ENCODE results near the gene C16orf86.
A peak's percentile ranks its signal among the peaks of the same experiment; 100 is the strongest.

The C16orf86 gene, protein sequence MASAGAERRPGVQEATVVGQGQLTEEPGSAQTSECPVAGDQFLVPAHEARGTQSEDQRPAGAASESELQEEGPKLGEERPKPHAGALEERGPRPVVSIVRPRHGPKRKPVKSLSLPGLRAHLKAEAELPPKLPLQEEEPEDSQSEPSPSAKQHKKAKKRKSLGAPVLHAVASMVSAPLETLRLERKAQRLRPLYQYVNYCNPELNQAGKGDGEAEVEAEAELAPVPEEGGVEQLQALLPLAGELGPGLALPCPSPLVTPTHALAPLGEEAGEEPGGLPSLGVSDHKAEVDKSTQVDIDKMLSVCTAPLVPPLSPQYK

DNA sequence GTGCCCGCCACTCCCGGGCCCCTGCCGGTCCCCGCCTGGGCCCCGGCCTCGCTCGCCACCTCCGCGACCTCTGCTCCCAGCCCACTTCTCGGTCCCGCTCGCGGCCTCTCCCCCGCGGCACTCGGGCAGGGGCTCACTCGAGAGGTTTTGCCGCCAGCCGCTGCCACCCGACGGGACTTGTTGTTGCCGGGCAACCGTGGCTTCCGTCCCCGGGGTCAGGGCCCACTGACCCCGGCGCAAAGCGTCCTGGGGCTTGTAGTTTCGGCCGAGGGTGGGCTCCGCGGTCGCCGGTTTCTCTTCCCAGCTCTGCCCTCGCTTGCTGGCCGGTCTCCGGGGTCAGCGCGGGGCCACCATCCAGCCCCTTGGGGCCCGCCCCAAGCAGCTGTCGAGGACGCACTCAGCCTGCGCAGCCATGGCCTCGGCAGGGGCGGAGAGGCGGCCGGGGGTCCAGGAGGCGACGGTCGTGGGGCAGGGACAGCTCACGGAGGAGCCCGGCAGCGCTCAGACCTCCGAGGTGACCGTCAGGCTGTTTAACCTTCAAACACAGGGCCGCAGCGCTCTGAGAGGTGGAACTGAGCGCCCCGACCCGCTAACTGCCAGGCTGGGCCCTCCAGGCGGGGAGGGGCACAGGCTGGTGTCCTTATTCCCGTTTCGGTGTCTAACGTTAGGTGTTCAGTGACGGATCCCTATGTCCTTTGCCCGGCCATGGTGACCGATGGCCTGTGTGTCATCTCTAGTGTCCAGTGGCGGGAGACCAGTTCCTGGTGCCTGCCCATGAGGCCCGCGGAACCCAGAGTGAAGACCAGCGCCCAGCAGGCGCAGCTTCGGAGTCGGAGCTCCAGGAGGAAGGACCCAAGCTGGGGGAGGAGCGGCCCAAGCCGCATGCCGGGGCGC lies at the start of gene C16orf86, which contains the start of gene ENKD1:
Gene C16orf86, plus strand, starts transcription at position 256 of the 894 bp plus-strand sequence. Its CDS starts 157 bp downstream, at position 413.
Gene ENKD1, minus strand, starts transcription at position 192 of the 894 bp plus-strand sequence. CDS start 308 bp downstream, outside the sequence.
- peak; percentile 56 for ATAC-seq
- peak within 1 kb of the TSS; percentile 77 for H3K4me3 Mint-ChIP-seq
- peaks cover 6% of the 10 kb centered on the region for H3K36me3 Mint-ChIP-seq (ENCODE audit: low read depth)

DNA sequence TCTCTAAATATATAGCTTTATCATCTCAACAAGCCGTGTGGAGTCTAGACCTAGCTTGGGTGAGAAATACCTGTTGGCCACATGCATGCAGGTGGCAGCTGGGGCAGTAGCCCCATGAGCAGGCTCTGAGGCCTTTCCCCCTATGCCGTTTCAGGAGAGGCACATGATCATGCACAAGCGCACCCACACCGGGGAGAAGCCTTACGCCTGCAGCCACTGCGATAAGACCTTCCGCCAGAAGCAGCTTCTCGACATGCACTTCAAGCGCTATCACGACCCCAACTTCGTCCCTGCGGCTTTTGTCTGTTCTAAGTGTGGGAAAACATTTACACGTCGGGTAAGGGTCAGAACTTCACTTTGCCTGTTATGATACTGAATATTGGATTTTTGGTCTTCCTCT lies 38.4 kb upstream of the C16orf86 start:
- Mint-ChIP-seq H3K27ac (no peak overlapping the region), H3K4me3 (no peak overlapping the region), H3K9me3 (no peaks in the 10 kb centered on the region), H3K27me3 (no peaks in the 10 kb centered on the region), H3K4me1 (no peaks in the 10 kb centered on the region), H3K36me3 (ENCODE audit: low read depth) (peaks cover 41% of the 10 kb centered on the region)
- DNase-seq (no peak), ATAC-seq (no peak)

More for the DNA sequence above, at the start of gene C16orf86, which contains the start of gene ENKD1:
- peak; percentile 85 for DNase-seq
- Mint-ChIP-seq H3K9me3 (no peaks in the 10 kb centered on the region), H3K27me3 (no peaks in the 10 kb centered on the region), H3K4me1 (peaks cover 25% of the 10 kb centered on the region), H3K27ac (peak within 1 kb of the TSS; percentile 70)

DNA sequence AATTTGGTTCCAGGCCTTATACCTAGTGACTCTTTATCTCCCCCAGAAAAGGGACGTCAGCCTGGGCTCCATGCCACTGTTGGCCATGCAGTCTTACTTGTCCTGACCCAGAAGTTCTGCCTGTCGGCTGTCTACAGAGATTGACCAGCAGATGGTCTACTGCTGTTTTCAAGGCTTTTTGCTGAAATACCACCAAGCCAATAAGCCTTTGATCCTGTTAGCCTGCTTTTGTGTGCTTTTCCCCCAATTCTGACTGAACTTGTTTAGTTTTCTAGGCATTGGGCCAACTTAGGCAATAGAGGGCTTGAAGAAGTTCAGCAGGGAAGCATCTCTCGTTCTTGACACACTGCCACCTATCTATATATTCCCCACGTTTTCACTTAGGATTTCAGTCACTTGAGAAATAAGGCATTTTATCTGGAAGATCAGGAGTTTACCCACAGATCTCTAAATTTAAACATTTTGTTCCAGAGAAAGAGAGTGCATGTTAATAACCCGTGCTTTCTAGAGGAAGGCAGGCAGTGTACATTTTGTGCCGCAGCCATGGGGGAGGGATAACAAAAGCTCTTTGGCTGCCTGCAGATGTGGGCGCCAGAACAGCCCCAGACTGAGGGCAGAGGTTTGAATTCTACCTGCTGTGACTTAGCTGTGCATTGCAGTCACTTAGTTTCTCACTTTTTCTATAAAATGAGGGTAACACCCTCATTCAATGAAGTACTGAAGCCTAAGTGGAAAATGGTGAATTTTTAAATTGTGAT lies 34.0 kb upstream of the C16orf86 start:
- Mint-ChIP-seq H3K27me3 (no peaks in the 10 kb centered on the region), H3K4me3 (no peak overlapping the region), H3K9me3 (no peaks in the 10 kb centered on the region), H3K36me3 (ENCODE audit: low read depth) (peaks cover 40% of the 10 kb centered on the region), H3K4me1 (no peaks in the 10 kb centered on the region), H3K27ac (peak overlapping the region; percentile 64)
- no peak for DNase-seq
- no peak for ATAC-seq

DNA sequence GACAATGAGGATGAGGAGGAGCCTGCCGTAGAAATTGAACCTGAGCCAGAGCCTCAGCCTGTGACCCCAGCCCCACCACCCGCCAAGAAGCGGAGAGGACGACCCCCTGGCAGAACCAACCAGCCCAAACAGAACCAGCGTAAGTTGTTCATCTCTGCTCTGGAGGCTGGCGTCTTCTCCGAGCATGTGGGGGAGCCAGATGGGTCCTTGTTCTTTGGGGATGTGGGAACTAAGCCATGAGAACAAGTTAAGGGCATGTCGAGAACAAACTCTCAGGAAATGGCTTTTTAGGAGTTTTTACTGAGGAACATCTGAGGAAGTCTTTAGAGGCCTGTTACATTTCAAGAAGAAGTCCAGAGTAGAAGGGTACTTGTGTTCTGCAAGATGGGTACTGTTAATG lies 29.9 kb upstream of the C16orf86 start:
- no peak for ATAC-seq
- Mint-ChIP-seq H3K36me3 (ENCODE audit: low read depth) (peaks cover 27% of the 10 kb centered on the region), H3K27me3 (no peaks in the 10 kb centered on the region), H3K9me3 (no peaks in the 10 kb centered on the region), H3K4me1 (no peaks in the 10 kb centered on the region), H3K27ac (no peak overlapping the region), H3K4me3 (no peak overlapping the region)
- no peak for DNase-seq

DNA sequence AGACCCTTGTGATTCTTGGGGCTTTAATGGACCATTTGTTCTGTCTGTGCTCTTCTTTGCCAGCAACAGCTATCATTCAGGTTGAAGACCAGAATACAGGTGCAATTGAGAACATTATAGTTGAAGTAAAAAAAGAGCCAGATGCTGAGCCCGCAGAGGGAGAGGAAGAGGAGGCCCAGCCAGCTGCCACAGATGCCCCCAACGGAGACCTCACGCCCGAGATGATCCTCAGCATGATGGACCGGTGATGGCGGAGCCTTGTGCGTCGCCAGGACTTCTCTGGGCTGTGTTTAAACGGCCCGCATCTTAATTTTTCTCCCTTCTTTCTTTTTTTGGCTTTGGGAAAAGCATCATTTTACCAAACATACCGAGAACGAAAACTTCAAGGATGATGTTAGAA lies 29.0 kb upstream of the C16orf86 start:
- Mint-ChIP-seq H3K4me1 (no peaks in the 10 kb centered on the region), H3K27me3 (no peaks in the 10 kb centered on the region), H3K36me3 (ENCODE audit: low read depth) (peaks cover 22% of the 10 kb centered on the region), H3K27ac (no peak overlapping the region), H3K9me3 (no peaks in the 10 kb centered on the region), H3K4me3 (no peak overlapping the region)
- ATAC-seq (no peak), DNase-seq (no peak)

DNA sequence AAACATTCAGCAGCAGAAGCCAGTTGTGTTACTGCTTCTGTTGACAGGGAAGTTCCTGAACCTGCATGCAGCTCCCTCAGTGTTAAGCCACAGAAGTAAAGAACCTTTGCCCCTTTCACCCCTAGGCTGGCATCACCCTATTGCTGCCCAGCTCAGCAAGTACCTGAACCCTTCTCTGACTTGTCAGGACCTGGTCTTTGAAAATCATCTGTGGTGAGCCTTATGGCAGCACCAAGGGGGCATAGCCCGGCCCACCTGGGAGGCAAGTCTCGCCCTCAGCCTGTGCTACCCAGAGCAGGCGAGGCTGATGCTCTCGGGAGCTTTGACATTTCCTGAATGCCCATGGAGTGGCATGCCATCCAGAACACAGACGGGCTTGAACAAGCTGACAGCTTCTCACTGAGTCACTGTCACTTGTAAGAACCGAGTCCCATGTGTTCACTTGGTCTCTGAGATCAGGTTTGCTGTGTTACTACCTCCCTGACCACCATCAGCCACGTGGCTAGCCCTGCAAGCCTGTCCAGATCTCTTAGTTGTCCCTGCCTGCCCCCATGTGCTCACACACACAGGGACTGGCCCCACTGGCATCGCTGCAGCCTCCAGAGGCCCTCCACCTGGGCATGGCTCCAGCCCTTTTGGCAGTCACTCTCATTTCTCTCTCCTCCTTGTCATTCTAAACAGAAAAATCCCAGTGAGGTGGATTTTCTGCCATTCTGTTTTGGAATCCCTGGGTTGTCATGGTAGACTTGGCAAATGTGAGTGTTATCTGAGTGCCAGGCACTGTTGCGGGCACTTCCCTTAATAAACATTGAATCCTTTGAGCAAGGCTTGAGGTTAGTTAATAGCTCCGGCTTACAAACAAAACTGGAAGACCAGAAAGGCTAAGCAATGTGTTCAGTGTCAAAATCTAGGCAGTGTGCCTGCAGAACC lies 24.6 kb upstream of the C16orf86 start:
- Mint-ChIP-seq H3K4me1 (peaks cover 13% of the 10 kb centered on the region), H3K9me3 (no peaks in the 10 kb centered on the region), H3K27me3 (no peaks in the 10 kb centered on the region), H3K4me3 (no peak overlapping the region), H3K27ac (no peak overlapping the region), H3K36me3 (ENCODE audit: low read depth) (peaks cover 9% of the 10 kb centered on the region)
- ATAC-seq: no peak
- no peak for DNase-seq

DNA sequence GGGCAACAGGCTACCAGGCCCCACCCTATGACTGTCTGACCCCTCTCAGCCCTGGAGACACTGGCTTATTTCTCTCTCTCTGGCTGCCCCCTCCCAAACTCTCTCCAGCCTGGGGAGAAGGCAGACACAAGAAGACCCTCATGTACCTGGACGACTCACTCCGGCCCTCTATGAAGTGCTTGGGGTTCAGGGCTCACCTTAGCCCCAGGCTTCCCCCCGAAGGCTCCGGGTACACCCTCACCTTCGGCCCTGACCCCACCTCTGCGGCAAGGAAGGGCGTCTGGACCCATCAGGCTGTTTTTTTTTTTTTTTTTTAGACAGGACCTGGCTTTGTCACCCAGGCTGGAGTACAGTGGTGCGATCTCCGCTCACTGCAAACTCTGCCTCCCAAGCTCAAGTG lies 22.6 kb upstream of the C16orf86 start:
- peaks cover 13% of the 10 kb centered on the region for H3K4me1 Mint-ChIP-seq
- DNase-seq: no peak
- H3K36me3 Mint-ChIP-seq (ENCODE audit: low read depth): peaks cover 2% of the 10 kb centered on the region
- peak overlapping the region; percentile 84 for H3K4me3 Mint-ChIP-seq
- H3K27ac Mint-ChIP-seq: peak overlapping the region; percentile 76
- H3K9me3 Mint-ChIP-seq: no peaks in the 10 kb centered on the region
- no peaks in the 10 kb centered on the region for H3K27me3 Mint-ChIP-seq
- no peak for ATAC-seq

DNA sequence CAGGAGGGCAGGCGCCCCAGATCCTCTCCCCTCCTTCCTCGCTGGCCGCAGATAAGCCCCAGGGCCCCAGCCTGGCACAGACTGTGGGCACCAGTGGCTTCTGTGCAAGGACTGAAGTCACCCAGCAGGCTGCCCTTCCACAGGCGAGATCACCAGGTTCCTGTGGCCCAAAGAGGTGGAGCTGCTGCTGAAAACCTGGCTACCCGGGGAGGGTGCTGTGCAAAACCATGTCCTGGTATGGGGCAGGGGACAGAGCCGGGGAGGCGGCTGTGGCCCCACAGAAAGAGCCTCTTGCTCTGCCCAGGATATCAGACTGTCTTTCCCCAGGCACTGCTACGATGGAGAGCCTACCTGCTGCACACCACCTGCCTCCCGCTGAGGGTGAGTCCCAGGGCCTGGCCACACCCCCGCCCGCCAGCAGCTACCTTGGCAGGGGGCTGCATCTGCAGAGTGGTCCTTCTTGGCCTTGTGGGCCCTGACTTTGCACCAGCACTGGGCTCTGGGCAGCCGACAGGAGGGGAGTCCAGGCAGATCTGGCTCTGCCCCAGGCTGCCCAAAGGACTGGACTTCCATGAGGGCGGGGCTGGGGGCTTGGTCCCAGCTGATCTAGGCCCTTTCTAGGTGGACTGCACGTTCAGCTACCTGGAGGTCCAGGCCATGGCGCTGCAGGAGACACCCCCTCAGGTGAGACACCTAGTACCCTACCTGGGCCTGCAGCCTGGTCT lies 21.1 kb upstream of the C16orf86 start:
- no peak for DNase-seq
- H3K4me1 Mint-ChIP-seq: peaks cover 13% of the 10 kb centered on the region
- peak overlapping the region; percentile 91 for H3K27ac Mint-ChIP-seq
- no peaks in the 10 kb centered on the region for H3K27me3 Mint-ChIP-seq
- H3K4me3 Mint-ChIP-seq: peak overlapping the region; percentile 84
- peak; percentile 22 for ATAC-seq
- H3K9me3 Mint-ChIP-seq: no peaks in the 10 kb centered on the region
- peaks cover 5% of the 10 kb centered on the region for H3K36me3 Mint-ChIP-seq (ENCODE audit: low read depth)

DNA sequence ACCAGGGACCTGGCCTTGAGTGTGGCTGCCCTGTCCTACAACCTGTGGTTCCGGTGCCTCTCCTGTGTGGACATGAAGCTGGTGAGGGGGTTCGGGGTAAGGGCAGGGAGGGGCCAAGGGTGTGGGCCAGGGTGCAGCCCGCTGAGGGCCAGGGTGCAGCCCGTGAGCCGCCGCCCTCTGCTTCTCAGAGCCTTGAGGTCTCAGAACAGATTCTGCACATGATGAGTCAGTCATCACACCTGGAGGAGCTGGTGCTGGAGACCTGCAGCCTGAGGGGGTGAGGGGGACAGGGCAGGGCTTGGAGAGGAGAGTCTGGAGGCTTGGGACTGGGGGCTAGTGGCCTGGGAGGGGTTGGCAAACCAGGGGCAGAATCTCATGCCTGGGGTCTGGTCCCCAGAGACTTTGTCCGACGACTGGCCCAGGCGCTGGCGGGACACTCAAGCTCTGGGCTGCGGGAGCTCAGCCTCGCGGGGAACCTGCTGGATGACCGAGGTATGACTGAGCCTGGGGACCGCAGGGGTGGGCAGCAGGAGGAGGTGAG lies 19.4 kb upstream of the C16orf86 start:
- Mint-ChIP-seq H3K4me3 (no peak overlapping the region), H3K36me3 (ENCODE audit: low read depth) (peaks cover 15% of the 10 kb centered on the region), H3K27me3 (no peaks in the 10 kb centered on the region), H3K4me1 (peaks cover 13% of the 10 kb centered on the region), H3K9me3 (no peaks in the 10 kb centered on the region), H3K27ac (no peak overlapping the region)
- DNase-seq: no peak
- no peak for ATAC-seq

DNA sequence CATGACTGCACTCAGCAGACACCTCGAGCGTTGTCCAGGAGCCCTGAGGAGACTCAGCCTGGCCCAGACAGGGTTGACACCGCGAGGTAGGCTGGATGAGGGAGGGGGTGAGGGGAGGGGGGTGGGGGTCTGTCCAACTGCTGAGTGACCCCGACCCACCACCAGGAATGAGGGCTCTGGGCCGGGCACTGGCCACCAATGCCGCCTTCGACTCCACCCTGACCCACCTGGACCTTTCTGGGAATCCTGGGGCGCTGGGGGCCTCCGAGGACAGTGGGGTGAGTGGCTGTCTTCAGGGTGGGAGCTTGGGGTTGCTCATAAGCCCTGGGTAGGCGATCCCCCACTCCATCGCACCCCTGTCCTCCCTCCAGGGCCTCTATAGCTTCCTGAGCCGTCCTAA lies 18.9 kb upstream of the C16orf86 start:
- Mint-ChIP-seq H3K27ac (no peak overlapping the region), H3K36me3 (ENCODE audit: low read depth) (peaks cover 16% of the 10 kb centered on the region), H3K9me3 (no peaks in the 10 kb centered on the region), H3K4me3 (no peak overlapping the region), H3K4me1 (peaks cover 13% of the 10 kb centered on the region), H3K27me3 (no peaks in the 10 kb centered on the region)
- no peak for DNase-seq
- no peak for ATAC-seq

DNA sequence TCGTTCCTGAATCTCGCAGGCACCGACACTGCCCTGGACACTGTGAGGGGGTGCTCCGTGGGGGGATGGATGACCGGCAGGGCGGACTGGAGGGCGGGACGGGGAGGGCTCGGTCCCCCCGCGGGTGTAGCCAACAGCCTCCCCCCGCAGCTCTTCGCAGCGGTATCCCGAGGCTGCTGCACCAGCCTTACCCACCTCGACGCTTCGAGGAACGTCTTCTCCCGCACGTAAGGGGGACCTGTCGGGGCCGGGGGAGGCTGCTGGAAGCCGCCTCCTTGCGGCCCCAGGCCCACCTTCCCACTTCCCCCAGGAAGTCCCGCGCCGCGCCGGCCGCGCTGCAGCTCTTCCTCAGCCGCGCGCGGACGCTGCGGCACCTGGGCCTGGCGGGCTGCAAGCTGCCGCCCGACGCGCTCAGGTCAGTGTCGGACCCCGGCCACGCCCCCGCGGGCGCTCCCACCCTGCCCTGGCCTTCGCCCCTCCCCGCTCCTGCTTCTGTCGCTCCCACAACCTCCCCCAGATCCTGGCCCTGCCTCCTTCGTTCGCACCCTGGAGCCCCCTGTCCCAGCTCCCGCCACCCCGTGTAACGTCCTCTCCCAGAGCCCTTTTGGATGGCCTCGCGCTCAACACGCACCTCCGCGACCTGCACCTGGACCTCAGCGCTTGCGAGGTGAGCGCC lies 18.4 kb upstream of the C16orf86 start:
- Mint-ChIP-seq H3K27ac (no peak overlapping the region), H3K9me3 (no peaks in the 10 kb centered on the region), H3K4me3 (no peak overlapping the region), H3K4me1 (peaks cover 13% of the 10 kb centered on the region), H3K36me3 (ENCODE audit: low read depth) (peaks cover 16% of the 10 kb centered on the region), H3K27me3 (no peaks in the 10 kb centered on the region)
- ATAC-seq (no peak), DNase-seq (no peak)

DNA sequence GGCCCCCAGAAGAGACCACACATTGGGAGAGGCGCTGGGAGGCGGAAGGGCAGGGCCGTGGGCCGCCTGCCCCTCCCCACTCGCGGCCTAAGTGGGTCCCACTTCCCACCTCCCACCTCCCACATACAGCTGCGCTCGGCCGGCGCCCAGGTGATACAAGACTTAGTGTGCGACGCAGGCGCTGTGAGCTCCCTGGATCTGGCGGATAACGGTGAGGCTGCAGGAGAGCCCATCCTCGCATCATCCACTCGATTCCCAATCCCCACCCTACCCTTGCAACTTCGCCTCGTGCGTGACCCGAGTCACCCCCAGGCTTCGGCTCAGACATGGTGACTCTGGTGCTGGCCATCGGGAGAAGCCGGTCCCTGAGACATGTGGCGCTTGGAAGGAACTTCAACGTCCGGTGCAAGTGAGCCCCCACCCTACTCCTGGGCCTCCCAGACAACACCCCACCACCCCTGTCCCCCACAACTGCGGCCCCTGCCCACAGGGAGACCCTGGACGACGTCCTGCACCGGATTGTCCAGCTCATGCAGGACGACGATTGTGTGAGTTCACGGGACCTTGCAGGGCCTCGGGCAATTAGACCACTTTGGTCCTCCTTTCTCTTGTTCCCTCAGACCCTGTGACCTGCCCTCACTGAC lies 17.7 kb upstream of the C16orf86 start:
- Mint-ChIP-seq H3K4me1 (peaks cover 12% of the 10 kb centered on the region), H3K27ac (no peak overlapping the region), H3K27me3 (no peaks in the 10 kb centered on the region), H3K9me3 (no peaks in the 10 kb centered on the region), H3K4me3 (no peak overlapping the region), H3K36me3 (ENCODE audit: low read depth) (peaks cover 16% of the 10 kb centered on the region)
- ATAC-seq (no peak), DNase-seq (no peak)

Measured in activated naive CD8-positive, alpha-beta T cell treated with anti-CD3 and anti-CD28 coated beads, Interleukin-2, amount 50 U/mL, for 24 hours (primary cell).